T-helper 17 cell (primary cell): ENCODE measurements around the gene L3MBTL2. TPM values are rescaled to one million over a fixed set of nuclear protein-coding genes. Genes with fewer than 3 reads are reported as not detected.

Source experiments
- ATAC-seq: fragments of 150-1000 bp; cut with Tn5 transposase; 2 replicates; pipeline ENCODE4 v1.10.0; 2021; ENCODE audit warnings: mild to moderate bottlenecking, moderate library complexity
- DNase-seq, 3 donors: peaks; one replicate each; pipeline versions ENCODE4 v3.0.0 to v3.0.0-alpha.2; 2020 to 2021
- H3K9me3 ChIP-seq: one replicate; pipeline ENCODE4 v1.7.0; 2013; ENCODE audit warnings: low read length, mild to moderate bottlenecking; ENCODE audit not compliant: control insufficient read depth, poor library complexity, severe bottlenecking
- H3K27ac Mint-ChIP-seq: one replicate; pipeline ENCODE4 v1.8.0; 2022; ENCODE audit warnings: mild to moderate bottlenecking, moderate library complexity, mixed read lengths
- H3K27me3 Mint-ChIP-seq: one replicate; pipeline ENCODE4 v1.8.0; 2022; ENCODE audit warnings: mixed read lengths
- H3K36me3 Mint-ChIP-seq: one replicate; pipeline ENCODE4 v1.8.0; 2022; ENCODE audit warnings: low read depth, mixed read lengths
- H3K4me1 Mint-ChIP-seq: one replicate; pipeline ENCODE4 v1.8.0; 2022; ENCODE audit warnings: mild to moderate bottlenecking, mixed read lengths
- H3K4me3 Mint-ChIP-seq: one replicate; pipeline ENCODE4 v1.8.0; 2022; ENCODE audit warnings: mild to moderate bottlenecking, moderate library complexity, mixed read lengths
- total RNA-seq, 4 donors: library from RNA in 2 of 4; stranded (reverse) in 2 of 4; gene quantifications; one replicate each; pipeline ENCODE4 v1.2.3 and lab custom pipeline; 2022 to 2026

Gene L3MBTL2
- total RNA-seq, 2 donors from 2014 or later = 28.9 to 31.1 TPM

DNA sequence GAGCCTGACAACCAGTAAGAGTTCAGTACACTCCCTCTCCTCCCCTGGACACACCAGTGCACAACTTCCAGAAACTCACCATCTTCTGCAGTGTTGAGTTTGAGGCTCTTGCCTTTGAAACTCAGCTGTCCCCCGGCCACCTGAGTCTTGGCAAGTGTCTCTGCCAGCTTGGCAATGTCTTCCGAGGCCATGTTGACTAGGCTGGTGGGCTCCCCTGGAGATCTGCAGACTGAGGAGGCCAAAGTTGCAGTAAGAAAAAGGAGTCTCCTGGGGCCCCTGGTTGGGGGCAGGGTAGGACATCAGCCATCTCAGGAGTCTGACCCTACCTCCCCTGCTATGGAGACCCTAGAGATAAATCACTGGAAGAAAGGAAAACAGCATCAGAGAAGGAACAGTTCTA is 75.7 kb downstream of the L3MBTL2 start:
- Mint-ChIP-seq H3K36me3 (peaks cover 9% of the 10 kb centered on the region), H3K27ac (no peak overlapping the region)

More for the DNA sequence above, 75.7 kb downstream of the L3MBTL2 start:
- no peaks in the 10 kb centered on the region for H3K27me3 Mint-ChIP-seq
- ATAC-seq (no peak), DNase-seq (no peak)
- peaks cover 18% of the 10 kb centered on the region for H3K4me1 Mint-ChIP-seq
- H3K4me3 Mint-ChIP-seq = no peak overlapping the region
- H3K9me3 ChIP-seq = no peaks in the 10 kb centered on the region

Other genes starting within 250 kb of the L3MBTL2 start
- 100 to 1,000 TPM; 168 to 174 TPM for gene EP300, start 112.7 kb upstream of the L3MBTL2 start, total RNA-seq
- 1 to 10 TPM; 1.6 to 3.5 TPM for gene CHADL, start 35.6 kb downstream of the L3MBTL2 start, total RNA-seq
- 100 to 1,000 TPM; 114 to 142 TPM for gene RANGAP1, start 80.9 kb downstream of the L3MBTL2 start, total RNA-seq
- 10 to 100 TPM; 33.5 to 35.9 TPM for gene ZC3H7B, start 96.2 kb downstream of the L3MBTL2 start, total RNA-seq
- gene TEF, start 176.6 kb downstream of the L3MBTL2 start, total RNA-seq = 1 to 10 TPM; 4.8 to 7.4 TPM
- gene TOB2, start 241.5 kb downstream of the L3MBTL2 start, total RNA-seq = 10 to 100 TPM; 30.8 to 44.0 TPM